NOMO-1 (cell line): ENCODE results near the gene CHST15.

Source experiments
- DNase-seq, 2 experiments: peaks; one replicate each; lab custom pipeline; 2025; ENCODE audit not compliant: unreplicated experiment in 2 of 2; lab: John Stamatoyannopoulos, UW

CHST15 gene

DNA sequence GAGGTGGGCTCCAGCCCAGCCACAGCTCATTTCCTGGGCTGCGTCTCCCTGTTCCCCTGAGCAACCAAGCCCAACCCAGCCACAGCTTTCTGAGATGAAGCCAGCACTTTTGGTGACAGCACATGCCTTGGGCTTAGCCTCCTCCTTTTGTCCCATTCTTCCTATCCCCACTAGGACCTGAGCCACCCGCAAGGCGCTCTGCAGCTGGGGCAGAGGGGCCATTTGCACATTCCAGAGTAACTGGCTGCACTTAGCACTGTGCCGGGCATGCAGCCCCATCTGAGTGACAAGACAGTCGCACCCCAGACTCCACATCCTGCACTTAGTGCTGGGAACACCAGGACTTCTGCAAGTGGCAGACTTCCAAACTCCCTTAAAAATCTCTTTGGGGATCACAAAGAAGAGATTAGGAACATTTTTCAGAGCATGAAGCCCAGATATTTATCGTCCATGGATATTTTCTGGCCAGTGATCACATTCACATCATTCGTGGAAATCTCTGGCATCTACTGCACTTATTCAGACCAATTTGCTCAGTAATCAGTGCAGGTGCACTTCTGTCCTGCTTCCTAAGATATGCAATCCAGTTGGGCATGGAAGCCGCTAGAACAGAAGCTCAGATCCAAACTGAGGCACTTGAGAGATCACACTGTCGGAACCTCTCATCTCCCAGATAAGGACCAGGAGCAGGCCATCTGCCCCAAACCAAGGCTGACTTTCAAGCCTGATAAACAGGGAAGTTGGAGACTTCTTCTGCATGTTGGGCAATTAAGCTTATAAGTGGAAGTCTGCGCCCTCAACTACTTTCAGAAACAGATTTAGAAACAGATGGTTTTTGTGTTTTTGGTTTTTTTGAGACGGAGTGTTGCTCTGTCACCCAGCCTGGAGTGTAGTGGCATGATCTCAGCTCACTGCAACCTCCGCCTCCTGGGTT lies 26.4 kb downstream of the CHST15 start:
- DNase-seq = peak; percentile 70 to 90

DNA sequence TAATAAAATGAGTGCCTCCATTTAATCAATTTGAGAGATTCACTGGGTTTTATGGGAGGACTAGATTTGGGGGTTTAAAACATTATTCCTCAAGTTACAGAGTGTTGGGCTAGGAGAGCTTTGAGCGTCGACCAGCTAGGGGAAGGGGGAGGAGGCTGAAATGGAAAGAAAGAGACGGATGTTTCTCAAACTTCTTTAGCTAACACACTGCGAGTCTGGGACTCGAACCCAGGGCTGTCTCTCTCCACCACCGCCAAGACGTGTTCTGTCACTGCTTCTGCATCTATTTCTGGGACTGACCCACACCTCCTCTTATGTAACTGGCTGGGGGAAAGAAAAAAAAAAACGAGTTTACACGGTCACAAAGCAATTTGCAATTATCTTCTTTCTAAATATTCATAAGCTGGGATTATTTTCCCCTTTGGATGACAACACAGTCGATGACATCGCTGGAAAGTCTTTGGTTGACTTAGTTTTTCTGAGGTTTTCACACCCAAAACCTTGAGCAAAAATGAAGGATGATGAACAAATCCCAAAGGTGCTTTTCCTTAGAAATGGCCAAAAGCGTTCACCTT lies 27.2 kb downstream of the CHST15 start:
- DNase-seq = no peak

DNA sequence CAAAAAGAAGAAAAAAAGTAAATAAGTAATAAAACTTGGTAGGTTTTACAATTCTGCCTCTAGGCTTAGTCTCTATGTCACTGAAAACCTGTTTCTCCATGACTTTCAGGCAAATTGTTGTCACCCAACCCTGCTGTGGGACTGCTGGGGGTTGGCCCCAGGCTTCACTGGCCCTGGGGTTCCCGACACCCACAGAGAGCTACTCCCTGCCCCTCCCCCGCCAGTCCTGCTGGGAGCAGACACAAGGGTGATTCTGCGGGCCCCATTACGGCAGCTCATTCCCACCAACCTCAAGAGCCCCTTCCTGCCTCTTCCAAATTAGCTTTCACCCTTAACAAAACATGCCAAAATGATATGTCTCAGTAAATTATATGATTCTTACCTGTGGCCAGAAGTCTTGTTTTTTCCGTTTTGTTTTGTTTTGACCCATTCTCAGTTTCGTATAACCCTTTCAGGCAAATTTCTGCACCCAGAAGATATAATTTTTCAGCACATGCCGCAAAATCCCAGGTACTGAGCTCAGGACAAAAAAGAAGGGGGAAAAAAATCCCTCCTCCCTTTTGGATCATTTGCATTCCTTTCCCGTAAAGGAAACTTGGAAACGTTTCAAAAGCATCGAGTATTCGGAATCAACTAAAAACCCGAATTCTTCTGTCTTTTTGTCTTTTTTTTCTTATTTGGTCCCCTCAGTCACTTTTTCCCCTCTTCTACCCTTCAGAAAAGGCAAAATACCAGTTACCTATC lies 27.8 kb downstream of the CHST15 start:
- DNase-seq = no peak

DNA sequence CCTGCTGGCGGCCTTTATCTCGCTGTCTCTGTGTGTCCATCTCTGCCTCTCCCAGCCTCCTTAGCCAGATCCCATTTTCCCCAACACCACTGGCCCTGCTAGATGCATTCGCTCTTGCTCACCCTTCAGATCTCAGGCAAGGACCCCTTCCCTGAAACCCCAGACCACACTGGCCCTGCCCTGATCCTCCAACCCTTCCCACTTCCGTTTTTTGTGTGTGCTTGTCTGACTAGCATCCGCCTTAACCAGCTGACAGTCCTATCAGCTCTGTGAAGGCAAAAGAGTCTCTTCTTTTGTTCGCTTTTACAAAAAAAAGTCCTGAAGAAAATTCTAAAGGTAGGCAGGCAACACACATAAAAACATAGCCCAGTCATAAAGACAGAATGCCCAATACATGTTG lies 28.7 kb downstream of the CHST15 start:
- DNase-seq = peak; percentile 74 to 76

DNA sequence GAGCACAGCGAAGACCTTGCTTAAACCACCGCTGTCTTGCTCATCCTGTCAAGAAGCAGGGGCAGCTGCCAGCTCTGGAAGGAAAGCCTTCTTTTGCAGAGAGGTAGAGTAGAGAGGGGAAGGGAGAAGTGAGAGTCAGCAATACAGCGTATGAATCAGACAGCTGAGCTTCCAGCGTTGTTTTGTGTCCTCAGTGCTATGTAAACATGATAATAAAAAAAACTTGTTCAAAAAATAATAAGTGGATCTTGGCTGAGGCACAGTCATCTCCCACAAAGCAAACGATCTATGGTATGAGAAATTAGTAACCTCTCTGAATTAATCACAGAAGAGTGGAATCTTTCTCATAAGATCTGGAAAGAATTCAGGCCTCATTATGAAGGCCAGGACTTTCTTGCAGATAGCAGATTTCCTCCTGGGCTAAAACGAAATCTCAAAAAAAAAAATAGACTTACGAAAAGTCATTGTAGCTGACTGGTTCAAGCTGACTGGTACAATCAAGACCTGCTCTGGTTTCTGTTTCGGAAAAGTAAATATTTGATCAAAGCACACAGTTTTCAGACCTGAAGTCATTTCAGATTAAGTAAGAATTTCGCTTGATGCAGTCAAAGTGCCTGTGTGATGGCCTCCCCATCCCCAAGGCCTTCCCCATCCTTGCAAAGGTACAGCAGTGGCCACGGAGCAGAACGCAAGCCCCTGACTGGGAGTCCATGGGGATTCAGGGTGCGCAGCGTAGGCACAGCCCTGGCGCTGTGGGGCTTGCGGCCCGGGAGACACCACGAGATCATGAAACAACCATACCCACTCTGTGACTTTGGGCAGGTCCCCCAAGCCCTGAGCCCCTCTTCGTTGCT lies 29.4 kb downstream of the CHST15 start:
- peak; percentile 32 to 79 for DNase-seq

DNA sequence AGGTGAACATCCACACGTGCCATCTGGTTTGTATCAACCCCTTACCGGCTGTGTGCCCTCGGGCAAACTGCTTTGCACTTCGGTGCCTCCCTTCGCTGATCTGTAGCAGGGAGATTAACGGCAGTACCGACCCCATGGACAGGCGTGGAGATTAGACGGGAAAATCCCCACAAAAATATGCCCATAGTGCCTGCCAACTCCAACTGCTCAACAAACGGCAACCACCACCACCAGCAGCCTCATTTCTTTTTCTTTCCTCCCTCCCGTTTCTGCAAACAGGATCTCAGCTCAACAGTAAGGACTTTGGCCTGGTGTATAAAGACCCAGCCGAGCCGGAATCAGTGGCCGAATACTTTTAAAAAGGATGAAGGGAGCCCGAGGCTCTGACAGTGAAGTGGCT lies 31.0 kb downstream of the CHST15 start:
- DNase-seq = no peak

DNA sequence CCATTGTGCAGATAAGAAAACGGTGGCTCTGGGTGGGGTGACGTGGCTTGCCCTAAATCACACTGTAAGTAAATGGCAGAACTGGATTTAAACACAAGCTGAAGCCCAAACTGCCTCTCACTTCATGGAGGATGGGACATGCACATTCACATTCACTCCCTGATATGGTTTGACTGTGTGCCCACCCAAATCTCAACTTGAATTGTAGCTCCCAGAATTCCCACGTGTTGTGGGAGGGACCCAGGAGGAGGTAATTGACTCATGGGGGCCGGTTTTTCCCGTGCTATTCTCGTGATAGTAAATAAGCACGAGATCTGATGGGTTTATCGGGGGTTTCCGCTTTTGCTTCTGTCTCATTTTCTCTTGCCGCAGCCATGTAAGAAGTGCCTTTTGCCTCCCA lies 32.4 kb downstream of the CHST15 start:
- DNase-seq = no peak

DNA sequence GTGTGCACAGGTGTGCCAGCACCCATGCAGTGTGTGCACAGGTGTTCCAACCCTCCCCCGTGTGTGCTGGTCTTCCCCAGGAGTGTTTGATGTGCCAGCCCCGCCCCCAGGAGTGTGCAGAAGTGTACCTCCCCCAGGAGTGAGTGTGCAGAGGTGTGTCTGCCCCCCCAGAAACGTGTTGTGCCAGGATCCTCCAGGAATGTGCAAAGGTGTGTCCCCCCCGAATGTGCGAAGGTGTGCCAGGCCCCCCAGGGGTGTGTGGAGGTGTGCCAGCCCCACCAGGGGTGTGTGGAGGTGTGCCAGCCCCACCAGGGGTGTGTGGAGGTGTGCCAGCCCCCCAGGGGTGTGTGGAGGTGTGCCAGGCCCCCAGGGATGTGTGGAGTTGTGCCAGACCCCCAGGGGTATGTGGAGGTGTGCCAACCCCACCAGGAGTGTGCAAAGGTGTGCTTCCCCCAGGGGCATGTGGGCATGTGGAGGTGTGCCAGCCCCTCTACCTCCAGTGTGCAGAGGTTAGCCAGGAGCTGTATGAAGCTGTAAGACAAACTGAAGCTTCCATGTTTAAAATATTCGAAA lies 33.2 kb downstream of the CHST15 start:
- DNase-seq = no peak

DNA sequence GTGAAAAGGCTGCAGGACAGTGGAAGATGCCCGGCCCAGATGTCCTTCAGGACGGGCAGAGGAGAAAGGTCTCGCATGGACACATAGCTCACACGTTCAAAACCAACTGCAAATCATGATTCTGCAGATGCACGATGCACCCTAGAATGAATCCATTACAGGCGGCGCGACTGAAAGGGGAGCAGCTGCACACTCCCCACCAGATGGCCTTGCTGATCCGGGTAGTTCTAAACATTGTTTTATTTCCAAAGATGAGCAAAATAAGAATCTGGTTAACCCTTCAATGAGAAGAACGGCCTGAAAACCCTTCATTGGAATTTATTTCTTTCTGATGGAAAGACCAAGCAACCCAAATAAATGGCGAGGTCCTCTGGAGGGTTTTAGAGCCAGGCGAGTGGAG lies 33.8 kb downstream of the CHST15 start:
- DNase-seq = no peak

DNA sequence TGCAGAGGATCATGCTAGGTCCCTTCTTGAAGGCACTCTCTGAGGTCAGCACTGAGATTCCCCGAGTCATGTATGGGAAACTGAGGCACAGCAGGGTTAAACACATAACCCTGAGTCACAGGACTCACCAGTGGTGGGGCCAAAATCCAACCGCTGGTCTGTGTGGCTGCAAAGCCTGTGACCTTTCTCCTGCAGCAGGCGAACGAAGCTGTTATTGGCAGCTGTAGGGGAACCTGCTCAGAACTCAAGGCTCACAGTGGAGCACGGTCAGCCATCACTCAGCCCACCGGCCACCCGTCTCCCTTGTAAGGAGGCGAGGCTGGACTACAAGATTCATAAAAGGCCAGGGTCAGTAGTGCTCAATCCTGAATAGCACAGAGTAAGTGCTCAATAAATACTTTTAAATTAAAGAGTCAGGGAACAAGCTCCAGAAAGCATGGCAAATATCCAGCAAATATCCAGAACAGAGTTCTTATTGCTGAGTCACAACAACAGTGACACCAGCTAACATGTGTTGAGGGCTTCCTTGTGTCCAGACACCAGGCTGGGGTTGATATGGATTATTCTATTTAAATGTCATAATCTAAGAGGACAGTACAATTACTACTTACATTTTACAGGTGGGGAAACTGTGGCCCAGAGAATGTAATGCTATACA lies 34.9 kb downstream of the CHST15 start:
- DNase-seq = no peak

DNA sequence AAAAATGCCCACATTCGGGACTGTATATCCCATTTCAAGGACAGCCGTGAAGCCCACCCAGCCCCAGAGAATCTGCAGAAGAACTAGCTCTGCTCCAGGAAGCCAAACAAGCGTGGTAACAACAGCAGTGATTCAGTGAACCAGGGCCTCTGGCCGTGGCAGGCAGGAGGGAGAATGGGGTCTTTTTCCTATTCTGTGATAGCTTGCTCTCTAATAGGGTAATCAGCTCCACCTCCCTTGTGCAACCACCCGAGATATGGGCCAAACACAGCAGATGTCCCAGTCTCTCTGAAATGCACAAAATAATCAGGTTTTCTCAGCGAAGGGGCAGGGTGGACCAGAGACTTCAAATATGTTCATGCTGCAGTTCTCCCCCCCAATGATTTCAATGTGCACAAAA lies 35.8 kb downstream of the CHST15 start:
- DNase-seq = no peak

DNA sequence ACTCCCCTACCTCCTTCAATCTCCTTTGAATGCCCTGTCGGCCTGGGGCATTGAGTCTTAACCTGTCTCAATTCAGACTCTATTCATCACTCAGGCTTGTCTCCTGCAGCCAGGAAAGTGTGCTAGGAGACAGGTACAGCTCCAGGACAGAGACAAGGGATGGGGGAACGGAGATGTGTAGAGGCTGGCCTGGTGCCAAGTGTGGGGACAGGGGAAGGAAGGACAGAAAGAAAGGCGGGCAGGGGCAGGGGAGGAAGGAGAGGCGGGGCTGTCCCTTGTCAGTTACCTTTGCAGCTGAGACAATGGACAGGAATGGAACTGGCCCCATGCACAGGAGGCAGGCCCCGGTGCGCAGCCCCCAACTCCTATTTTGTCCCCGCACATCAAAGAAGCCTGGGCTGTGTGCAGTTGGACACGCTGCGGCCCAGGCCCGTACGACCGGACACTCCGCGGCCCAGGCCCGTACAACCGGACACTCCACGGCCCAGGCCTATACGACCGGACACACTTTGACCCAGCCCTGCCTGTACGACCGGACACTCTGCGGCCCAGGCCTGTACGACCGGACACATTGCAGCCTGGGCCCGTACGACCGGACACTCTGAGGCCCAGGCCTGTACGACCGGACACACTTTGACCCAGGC lies 36.9 kb downstream of the CHST15 start:
- no peak for DNase-seq

DNA sequence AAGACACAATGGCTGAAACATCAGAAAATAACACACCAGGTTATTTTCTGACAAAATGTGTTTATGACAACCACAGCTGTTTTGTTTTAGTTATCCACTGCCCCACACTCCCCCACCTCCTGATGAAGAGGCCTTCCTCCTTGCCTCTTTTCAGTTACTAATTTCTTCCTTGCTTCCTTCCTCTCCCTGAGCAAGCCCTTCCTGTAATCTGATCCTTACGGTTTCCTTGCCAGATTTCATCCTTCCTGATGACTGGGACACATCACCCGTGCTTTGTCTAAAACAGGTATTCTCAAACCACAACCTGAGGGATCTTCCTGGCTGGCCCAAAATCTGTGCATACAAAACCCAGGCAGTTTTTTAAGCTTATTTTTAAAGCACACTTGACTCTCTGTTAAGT lies 39.4 kb downstream of the CHST15 start:
- no peak for DNase-seq

DNA sequence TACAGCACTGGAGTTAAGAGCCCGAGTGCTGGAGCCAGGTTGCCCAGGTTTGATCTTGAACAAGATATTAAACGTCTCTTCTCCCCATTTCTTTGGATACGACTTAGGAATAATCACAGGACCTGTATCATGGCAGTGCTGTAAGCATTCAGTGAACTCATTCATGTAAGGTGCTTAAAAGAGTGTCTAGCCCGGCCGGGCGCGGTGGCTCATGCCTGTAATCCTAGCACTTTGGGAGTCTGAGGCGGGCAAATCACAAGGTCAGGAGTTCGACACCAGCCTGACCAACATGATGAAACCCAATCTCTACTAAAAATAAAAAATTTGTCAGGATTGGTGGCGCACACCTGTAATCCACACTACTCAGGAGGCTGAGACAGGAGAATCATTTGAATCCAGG lies 40.8 kb downstream of the CHST15 start:
- no peak for DNase-seq

DNA sequence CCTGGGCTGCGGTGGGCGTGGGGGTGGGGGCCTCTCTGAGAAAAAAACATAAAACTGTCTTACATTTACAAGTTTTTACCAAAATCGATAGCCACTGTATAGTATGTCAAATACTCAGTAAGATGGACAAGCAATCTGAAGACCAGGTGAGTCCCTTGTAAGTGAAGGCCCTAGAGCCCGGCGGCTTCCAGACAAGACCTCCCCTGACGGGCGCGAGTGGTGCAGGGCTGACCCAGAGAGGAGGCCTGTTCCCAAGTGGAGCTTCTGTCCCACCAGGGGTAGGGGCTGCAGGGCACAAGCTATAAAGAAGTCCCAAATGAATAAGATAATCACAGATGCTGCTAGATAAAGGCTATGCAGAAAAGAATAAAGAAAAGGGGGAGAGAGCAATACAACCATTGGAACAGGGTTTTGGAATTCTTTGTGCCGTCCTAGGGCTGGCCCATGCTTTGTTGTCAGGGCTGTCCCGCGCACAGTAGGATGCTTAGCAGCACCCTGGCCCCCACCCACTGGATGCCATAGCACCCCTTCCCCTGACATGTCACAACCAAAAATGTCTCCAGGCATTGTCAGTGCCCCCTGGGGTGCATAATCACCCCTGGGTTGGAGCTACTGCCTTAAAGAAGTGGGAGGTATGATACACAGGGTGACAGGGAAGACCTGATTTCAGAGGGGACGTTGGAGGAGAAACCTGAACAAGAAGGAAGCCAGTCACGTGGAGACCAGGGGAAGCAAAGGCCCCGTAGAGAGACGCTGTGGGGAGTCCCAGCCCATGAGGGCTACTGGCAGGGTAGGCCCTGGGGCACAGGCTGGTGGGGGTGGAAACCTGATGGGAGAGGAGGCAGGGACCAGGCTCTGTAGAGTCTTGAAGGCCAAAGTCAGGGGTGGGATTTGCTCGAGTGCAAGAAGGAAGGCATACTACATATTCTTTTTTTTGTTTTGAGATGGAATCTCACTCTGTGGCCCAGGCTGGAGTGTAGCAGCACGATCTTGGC lies 43.1 kb downstream of the CHST15 start:
- DNase-seq = no peak

DNA sequence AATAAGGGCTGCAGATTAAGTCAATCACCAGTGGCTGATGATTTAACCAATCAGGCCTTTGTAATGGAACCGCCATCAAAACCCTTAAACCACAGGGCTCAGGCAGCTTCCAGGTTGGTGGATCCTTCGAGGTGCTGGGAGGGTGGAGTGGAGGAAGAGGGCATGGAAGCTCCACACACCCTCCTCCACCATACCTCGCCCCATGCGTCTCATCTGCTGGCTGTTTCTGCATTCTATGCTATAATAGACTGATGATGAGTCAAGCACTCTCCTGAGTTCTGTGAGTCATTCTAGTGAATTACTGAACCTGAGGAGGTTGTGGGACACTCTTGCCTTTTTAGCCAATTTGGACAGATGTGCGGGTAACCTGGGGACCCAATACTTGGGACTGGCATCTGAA lies 43.9 kb downstream of the CHST15 start:
- DNase-seq = no peak

DNA sequence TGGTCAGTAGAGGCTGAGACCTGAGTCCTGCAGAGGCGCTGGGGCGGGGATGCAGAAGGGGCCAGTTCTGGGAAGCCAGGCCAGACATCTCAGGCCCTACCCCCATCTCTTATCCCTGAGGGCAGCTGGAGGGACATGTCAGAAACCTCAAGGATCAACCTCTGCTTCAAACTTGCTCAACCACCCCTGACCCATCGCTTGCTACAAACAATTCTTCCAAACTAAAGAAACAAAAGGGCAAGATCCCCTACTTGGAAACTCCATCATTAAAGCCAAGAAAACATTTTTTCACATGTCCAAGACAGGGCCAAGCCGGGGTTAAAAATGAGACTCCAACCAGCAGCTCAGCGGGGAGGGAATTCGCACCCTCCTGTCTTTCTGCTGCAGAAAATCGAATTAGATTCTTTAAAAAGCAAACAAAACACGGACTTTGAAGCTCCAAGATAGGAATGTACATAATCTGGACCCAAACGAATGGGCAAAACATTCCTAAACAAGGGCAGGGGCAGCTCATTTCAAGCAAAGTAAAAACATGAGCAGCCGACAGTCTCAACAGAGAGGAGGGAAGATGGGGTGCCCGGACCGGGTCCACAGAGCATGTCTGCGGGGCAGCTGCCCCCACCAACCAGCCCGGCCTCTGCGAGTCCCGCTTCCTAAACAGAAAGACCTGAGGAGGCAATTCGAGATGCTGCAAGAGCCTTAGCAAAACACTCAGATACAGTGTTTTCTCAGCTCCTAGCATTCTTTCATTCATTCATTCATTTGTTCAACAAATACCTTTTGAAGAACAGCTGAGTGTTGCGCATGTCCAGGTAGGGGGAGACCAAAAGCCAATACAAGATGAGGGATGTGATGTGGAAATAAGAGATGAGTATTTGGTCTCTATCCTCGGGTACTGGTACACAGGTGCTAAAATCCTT lies 44.8 kb downstream of the CHST15 start:
- DNase-seq = no peak
